Measurements from ENCODE around the gene MTERF1. TPM values are rescaled to one million over a fixed set of nuclear protein-coding genes. Genes with fewer than 3 reads are reported as not detected.
"Not testable (repeated sequence)": the region's sequence is repeated elsewhere in the genome, so short reads cannot be mapped to it uniquely, and the experiment has no call there.

The MTERF1 gene
- total and polyA plus RNA-seq, 2 donors = 19.3 to 21.2 TPM

GRCh38 chr7:91869661-91870060, 10.8 kb downstream of the MTERF1 start:
- H3K4me3 ChIP-seq (ENCODE audit: low read length in 2 of 2) = no peak overlapping the region
- no peaks in the 10 kb centered on the region for H3K4me1 ChIP-seq (ENCODE audit: control insufficient read depth in 2 of 2, insufficient read depth in 2 of 2, low read length in 2 of 2)
- no peak overlapping the region for H3K27ac ChIP-seq (ENCODE audit: low read depth in 1 of 2, low read length in 1 of 2)
- no peaks in the 10 kb centered on the region for H3K9me3 ChIP-seq (ENCODE audit: control insufficient read depth in 2 of 2, insufficient read depth in 1 of 2, low read length in 1 of 2)
- 96% methylated on average over 1 of the region's 1 CpG for WGBS
- no peaks in the 10 kb centered on the region for H3K27me3 ChIP-seq (ENCODE audit: control insufficient read depth in 2 of 2, insufficient read depth in 1 of 2, low read length in 1 of 2)
- peaks cover 4 to 10% of the 10 kb centered on the region in 2 donors for H3K36me3 ChIP-seq (ENCODE audit: control insufficient read depth in 2 of 2, insufficient read depth in 2 of 2, low read length in 1 of 2)
- DNase-seq (ENCODE audit: low read depth in 6 of 9, low spot score in 9 of 9) = no peak

GRCh38 chr7:91866599-91867148, 13.8 kb downstream of the MTERF1 start:
- H3K9me3 ChIP-seq (ENCODE audit: control insufficient read depth in 2 of 2, insufficient read depth in 1 of 2, low read length in 1 of 2) = no peaks in the 10 kb centered on the region
- no peaks in the 10 kb centered on the region for H3K4me1 ChIP-seq (ENCODE audit: control insufficient read depth in 2 of 2, insufficient read depth in 2 of 2, low read length in 2 of 2)
- DNase-seq (ENCODE audit: low read depth in 6 of 9, low spot score in 9 of 9) = no peak
- H3K27ac ChIP-seq (ENCODE audit: low read depth in 1 of 2, low read length in 1 of 2) = no peak overlapping the region
- H3K36me3 ChIP-seq (ENCODE audit: control insufficient read depth in 2 of 2, insufficient read depth in 2 of 2, low read length in 1 of 2) = no peaks in the 10 kb centered on the region
- no peak overlapping the region for H3K4me3 ChIP-seq (ENCODE audit: low read length in 2 of 2)
- H3K27me3 ChIP-seq (ENCODE audit: control insufficient read depth in 2 of 2, insufficient read depth in 1 of 2, low read length in 1 of 2) = no peaks in the 10 kb centered on the region
- WGBS = 87% methylated on average over 2 of the region's 2 CpGs

GRCh38 chr7:91865511-91865910, 15.0 kb downstream of the MTERF1 start:
- Histone ChIP-seq H3K27ac (ENCODE audit: low read depth in 1 of 2, low read length in 1 of 2) (no peak overlapping the region), H3K9me3 (ENCODE audit: control insufficient read depth in 2 of 2, insufficient read depth in 1 of 2, low read length in 1 of 2) (no peaks in the 10 kb centered on the region), H3K27me3 (ENCODE audit: control insufficient read depth in 2 of 2, insufficient read depth in 1 of 2, low read length in 1 of 2) (no peaks in the 10 kb centered on the region), H3K4me1 (ENCODE audit: control insufficient read depth in 2 of 2, insufficient read depth in 2 of 2, low read length in 2 of 2) (no peaks in the 10 kb centered on the region), H3K36me3 (ENCODE audit: control insufficient read depth in 2 of 2, insufficient read depth in 2 of 2, low read length in 1 of 2) (no peaks in the 10 kb centered on the region), H3K4me3 (ENCODE audit: low read length in 2 of 2) (no peak overlapping the region)
- DNase-seq (ENCODE audit: low read depth in 6 of 9, low spot score in 9 of 9) = no peak
- 98% methylated on average over 2 of the region's 2 CpGs for WGBS

GRCh38 chr7:91864604-91865003, 15.9 kb downstream of the MTERF1 start:
- H3K36me3 ChIP-seq (ENCODE audit: control insufficient read depth in 2 of 2, insufficient read depth in 2 of 2, low read length in 1 of 2); H3K27me3 ChIP-seq (ENCODE audit: control insufficient read depth in 2 of 2, insufficient read depth in 1 of 2, low read length in 1 of 2); H3K9me3 ChIP-seq (ENCODE audit: control insufficient read depth in 2 of 2, insufficient read depth in 1 of 2, low read length in 1 of 2); H3K27ac ChIP-seq (ENCODE audit: low read depth in 1 of 2, low read length in 1 of 2); H3K4me1 ChIP-seq (ENCODE audit: control insufficient read depth in 2 of 2, insufficient read depth in 2 of 2, low read length in 2 of 2); DNase-seq (ENCODE audit: low read depth in 6 of 9, low spot score in 9 of 9); H3K4me3 ChIP-seq (ENCODE audit: low read length in 2 of 2): not testable (repeated sequence)

- Histone ChIP-seq H3K4me1 (ENCODE audit: control insufficient read depth in 2 of 2, insufficient read depth in 2 of 2, low read length in 2 of 2) (no peaks in the 10 kb centered on the region), H3K36me3 (ENCODE audit: control insufficient read depth in 2 of 2, insufficient read depth in 2 of 2, low read length in 1 of 2) (no peaks in the 10 kb centered on the region), H3K27me3 (ENCODE audit: control insufficient read depth in 2 of 2, insufficient read depth in 1 of 2, low read length in 1 of 2) (no peaks in the 10 kb centered on the region), H3K27ac (ENCODE audit: low read depth in 1 of 2, low read length in 1 of 2) (no peak overlapping the region), H3K9me3 (ENCODE audit: control insufficient read depth in 2 of 2, insufficient read depth in 1 of 2, low read length in 1 of 2) (no peaks in the 10 kb centered on the region), H3K4me3 (ENCODE audit: low read length in 2 of 2) (no peak overlapping the region)
- DNase-seq (ENCODE audit: low read depth in 6 of 9, low spot score in 9 of 9) = no peak
- 97% methylated on average over 6 of the region's 6 CpGs for WGBS
Observed at GRCh38 chr7:91864070-91864469, 16.4 kb downstream of the MTERF1 start.

- DNase-seq (ENCODE audit: low read depth in 6 of 9, low spot score in 9 of 9) = peak in 1 of 9 donors; percentile 2
Observed at GRCh38 chr7:91852263-91852741, 28.2 kb downstream of the MTERF1 start.

GRCh38 chr7:91850455-91850854, 30.0 kb downstream of the MTERF1 start:
- H3K36me3 ChIP-seq (ENCODE audit: control insufficient read depth in 2 of 2, insufficient read depth in 2 of 2, low read length in 1 of 2) = no peaks in the 10 kb centered on the region
- peaks cover 0 to 5% of the 10 kb centered on the region in 2 donors for H3K9me3 ChIP-seq (ENCODE audit: control insufficient read depth in 2 of 2, insufficient read depth in 1 of 2, low read length in 1 of 2)
- no peak overlapping the region for H3K27ac ChIP-seq (ENCODE audit: low read depth in 1 of 2, low read length in 1 of 2)
- H3K27me3 ChIP-seq (ENCODE audit: control insufficient read depth in 2 of 2, insufficient read depth in 1 of 2, low read length in 1 of 2) = no peaks in the 10 kb centered on the region
- DNase-seq (ENCODE audit: low read depth in 6 of 9, low spot score in 9 of 9) = no peak
- no peak overlapping the region for H3K4me3 ChIP-seq (ENCODE audit: low read length in 2 of 2)
- H3K4me1 ChIP-seq (ENCODE audit: control insufficient read depth in 2 of 2, insufficient read depth in 2 of 2, low read length in 2 of 2) = no peaks in the 10 kb centered on the region

More at GRCh38 chr7:91852263-91852741, 28.2 kb downstream of the MTERF1 start:
- H3K4me1 ChIP-seq (ENCODE audit: control insufficient read depth in 2 of 2, insufficient read depth in 2 of 2, low read length in 2 of 2) = no peaks in the 10 kb centered on the region
- H3K4me3 ChIP-seq (ENCODE audit: low read length in 2 of 2) = no peak overlapping the region
- H3K9me3 ChIP-seq (ENCODE audit: control insufficient read depth in 2 of 2, insufficient read depth in 1 of 2, low read length in 1 of 2) = peaks cover 0 to 5% of the 10 kb centered on the region in 2 donors
- H3K27me3 ChIP-seq (ENCODE audit: control insufficient read depth in 2 of 2, insufficient read depth in 1 of 2, low read length in 1 of 2) = no peaks in the 10 kb centered on the region
- no peaks in the 10 kb centered on the region for H3K36me3 ChIP-seq (ENCODE audit: control insufficient read depth in 2 of 2, insufficient read depth in 2 of 2, low read length in 1 of 2)
- no peak overlapping the region for H3K27ac ChIP-seq (ENCODE audit: low read depth in 1 of 2, low read length in 1 of 2)

GRCh38 chr7:91847876-91848588, 32.5 kb downstream of the MTERF1 start:
- 95% methylated on average over 4 of the region's 4 CpGs for WGBS
- Histone ChIP-seq H3K4me3 (ENCODE audit: low read length in 2 of 2) (no peak overlapping the region), H3K9me3 (ENCODE audit: control insufficient read depth in 2 of 2, insufficient read depth in 1 of 2, low read length in 1 of 2) (peaks cover 0 to 5% of the 10 kb centered on the region in 2 donors), H3K4me1 (ENCODE audit: control insufficient read depth in 2 of 2, insufficient read depth in 2 of 2, low read length in 2 of 2) (no peaks in the 10 kb centered on the region), H3K27me3 (ENCODE audit: control insufficient read depth in 2 of 2, insufficient read depth in 1 of 2, low read length in 1 of 2) (no peaks in the 10 kb centered on the region), H3K36me3 (ENCODE audit: control insufficient read depth in 2 of 2, insufficient read depth in 2 of 2, low read length in 1 of 2) (no peaks in the 10 kb centered on the region), H3K27ac (ENCODE audit: low read depth in 1 of 2, low read length in 1 of 2) (no peak overlapping the region)
- no peak for DNase-seq (ENCODE audit: low read depth in 6 of 9, low spot score in 9 of 9)

- H3K27ac ChIP-seq (ENCODE audit: low read depth in 1 of 2, low read length in 1 of 2) = no peak overlapping the region
- DNase-seq (ENCODE audit: low read depth in 6 of 9, low spot score in 9 of 9) = no peak
- H3K4me3 ChIP-seq (ENCODE audit: low read length in 2 of 2) = no peak overlapping the region
- no peaks in the 10 kb centered on the region for H3K27me3 ChIP-seq (ENCODE audit: control insufficient read depth in 2 of 2, insufficient read depth in 1 of 2, low read length in 1 of 2)
- H3K4me1 ChIP-seq (ENCODE audit: control insufficient read depth in 2 of 2, insufficient read depth in 2 of 2, low read length in 2 of 2) = no peaks in the 10 kb centered on the region
- peaks cover 0 to 8% of the 10 kb centered on the region in 2 donors for H3K9me3 ChIP-seq (ENCODE audit: control insufficient read depth in 2 of 2, insufficient read depth in 1 of 2, low read length in 1 of 2)
- H3K36me3 ChIP-seq (ENCODE audit: control insufficient read depth in 2 of 2, insufficient read depth in 2 of 2, low read length in 1 of 2) = no peaks in the 10 kb centered on the region
- 92% methylated on average over 4 of the region's 4 CpGs for WGBS
Observed at GRCh38 chr7:91847231-91847630, 33.3 kb downstream of the MTERF1 start.
